Metanephros (tissue), 2 donors: ENCODE measurements around the gene OR2G3. TPM values are rescaled to one million over a fixed set of nuclear protein-coding genes. Genes with fewer than 3 reads are reported as not detected.

ENCODE experiments used
- small RNA-seq: library from RNA; depleted of rRNA; stranded (forward); fragments of <200 nt; gene quantifications from one replicate; pipeline ENCODE3, GENCODE V24; 2014; ENCODE audit warnings: low replicate concordance
- total RNA-seq: library from RNA; depleted of rRNA; stranded (reverse); fragments of >200 nt; gene quantifications from one replicate; pipeline ENCODE4 v1.2.3, GENCODE V29; 2014

The OR2G3 gene
- not detected for total RNA-seq

GRCh38 chr1:247605286-247605685 is at the start of gene OR2G3:
OR2G3 (plus strand) TSS chr1:247605586; CDS start chr1:247605586, 0 bp downstream.

GRCh38 chr1:247588060-247588459 is 17.3 kb upstream of the OR2G3 start, which contains the start of gene OR2G2:
OR2G2 (plus strand) TSS chr1:247588360; CDS start chr1:247588360, 0 bp downstream.

Small RNA genes within 50 kb of the gene (small RNA-seq; reads per million reads assigned to genes)
- gene RF00026, result not detected

Other genes with a start within 250 kb of the OR2G3 start
- gene NLRP3, start 189.4 kb upstream of the OR2G3 start, total RNA-seq, result 4.0 TPM
- gene OR2B11, start 147.5 kb upstream of the OR2G3 start, total RNA-seq, result not detected
- not detected for gene OR2C3, start 69.1 kb upstream of the OR2G3 start, total RNA-seq
- gene GCSAML, start 56.5 kb upstream of the OR2G3 start, total RNA-seq, result 0.41 TPM
- not detected for gene OR2G2, start 17.2 kb upstream of the OR2G3 start, total RNA-seq
- gene OR13G1, start 74.2 kb downstream of the OR2G3 start, total RNA-seq, result not detected
- not detected for gene OR6F1, start 111.1 kb downstream of the OR2G3 start, total RNA-seq
- not detected for gene OR14K1, start 133.0 kb downstream of the OR2G3 start, total RNA-seq
- gene OR14A2, start 142.6 kb downstream of the OR2G3 start, total RNA-seq, result not detected
- gene OR1C1, start 155.0 kb downstream of the OR2G3 start, total RNA-seq, result not detected
- gene OR14A16, start 218.5 kb downstream of the OR2G3 start, total RNA-seq, result not detected
- not detected for gene OR11L1, start 236.3 kb downstream of the OR2G3 start, total RNA-seq